Stimulated activated CD8-positive, alpha-beta memory T cell treated with anti-CD3 and anti-CD28 coated beads, Interleukin-4, amount 100 ng/mL, for 24 hours (primary cell): ENCODE data around the gene IL2RA.
A peak's percentile ranks its signal among the peaks of the same experiment; 100 is the strongest.
"Not testable (repeated sequence)": the region's sequence is repeated elsewhere in the genome, so short reads cannot be mapped to it uniquely, and the experiment has no call there.

Experiments used
- DNase-seq: peaks from one replicate; pipeline ENCODE4 v3.0.0-alpha.2; 2020; ENCODE audit warnings: low read depth

The IL2RA gene

DNA sequence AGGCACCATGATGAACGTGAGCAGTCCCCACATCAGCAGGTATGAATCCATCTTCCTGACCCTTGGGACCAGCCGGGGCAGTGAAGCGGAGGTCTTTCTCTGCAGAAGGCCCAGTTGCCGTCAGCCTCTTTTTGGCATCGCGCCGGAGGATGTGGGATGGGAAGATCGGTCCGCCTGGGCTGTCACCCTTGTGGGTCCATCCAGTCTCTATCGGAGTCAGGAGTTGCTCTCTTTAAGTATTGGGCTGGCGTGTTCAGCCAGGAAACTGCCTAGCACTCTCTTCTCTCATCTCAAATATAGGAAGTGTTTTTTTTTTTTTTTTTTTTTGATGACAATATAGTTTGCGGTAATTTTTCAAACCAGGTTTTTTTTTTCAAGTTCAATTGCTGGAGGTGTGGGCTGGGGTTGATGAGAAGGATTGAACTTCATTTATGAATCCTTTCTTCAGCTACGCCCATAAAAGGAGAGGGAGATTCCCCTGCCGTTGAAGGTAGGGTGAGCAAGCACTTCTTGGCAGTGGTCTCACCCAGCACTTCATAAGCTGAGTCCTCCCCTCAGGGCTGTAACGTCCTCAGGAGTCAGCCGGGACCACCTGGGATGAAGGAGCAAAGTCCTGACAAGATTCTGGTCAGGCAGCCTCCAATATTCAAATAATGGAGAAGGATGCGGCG, at the start of gene IL2RA:
Gene IL2RA (minus strand): TSS at position 267 of the 671 bp plus-strand sequence. CDS start 216 bp downstream, at position 51.
- peak; percentile 57 for DNase-seq

GRCh38 chr10:6110136-6110535, 48.0 kb upstream of the IL2RA start:
- DNase-seq, result no peak

DNA sequence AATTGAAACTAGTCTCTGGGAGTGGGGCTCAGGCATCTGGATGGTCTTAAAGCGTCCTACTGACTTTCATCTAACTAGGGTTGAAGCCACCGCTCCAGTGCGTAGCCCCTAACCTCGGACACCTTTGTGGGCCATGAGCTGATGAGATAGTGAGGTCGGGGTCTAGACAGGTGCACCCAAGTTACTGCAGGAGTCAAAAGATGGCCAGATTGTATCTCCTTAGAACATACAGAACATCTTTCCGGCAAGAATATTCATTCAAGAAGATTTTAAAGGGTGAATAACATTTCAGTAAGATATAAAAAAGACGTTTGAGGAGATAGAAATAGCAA, 47.2 kb upstream of the IL2RA start:
- no peak for DNase-seq

DNA sequence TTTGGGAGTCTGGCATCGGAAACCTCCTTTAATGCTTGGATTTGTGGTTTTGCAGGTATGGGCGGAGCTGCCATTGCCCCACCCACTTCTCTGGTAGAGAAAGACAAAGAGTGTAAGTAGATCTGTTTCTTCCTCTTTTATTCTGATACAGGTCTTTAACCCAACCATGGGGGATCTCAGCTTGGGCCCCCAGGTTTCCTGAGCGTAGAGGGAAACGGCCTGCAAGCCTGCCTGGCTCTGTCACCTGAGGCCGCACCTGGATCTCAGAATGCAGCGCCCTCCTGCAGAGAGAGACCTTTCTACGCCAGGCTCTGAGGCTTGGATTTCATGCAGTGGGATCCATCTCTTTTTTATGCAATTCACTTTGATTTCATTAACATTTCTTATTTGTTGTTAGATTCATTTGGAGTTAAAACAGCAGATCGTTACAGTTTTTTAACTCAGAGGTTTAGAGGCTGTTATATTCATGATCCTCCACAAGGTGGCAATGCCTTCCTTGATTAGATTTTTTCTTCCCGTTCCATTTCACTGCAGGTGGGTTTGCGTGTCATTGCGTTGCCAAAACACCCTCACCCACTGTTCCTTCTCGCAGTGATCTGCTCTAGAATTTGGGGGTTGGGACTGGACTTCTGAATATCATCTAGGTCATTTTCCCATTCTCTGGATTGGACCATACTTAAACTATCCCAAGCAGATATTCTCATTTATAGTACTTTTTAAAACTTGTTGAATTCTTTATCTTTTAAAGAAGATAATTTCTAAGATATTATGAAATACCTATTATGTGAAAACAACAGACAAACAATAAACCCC, 46.7 kb upstream of the IL2RA start:
- DNase-seq, result no peak

GRCh38 chr10:6108072-6108471, 45.9 kb upstream of the IL2RA start:
- DNase-seq, result no peak

DNA sequence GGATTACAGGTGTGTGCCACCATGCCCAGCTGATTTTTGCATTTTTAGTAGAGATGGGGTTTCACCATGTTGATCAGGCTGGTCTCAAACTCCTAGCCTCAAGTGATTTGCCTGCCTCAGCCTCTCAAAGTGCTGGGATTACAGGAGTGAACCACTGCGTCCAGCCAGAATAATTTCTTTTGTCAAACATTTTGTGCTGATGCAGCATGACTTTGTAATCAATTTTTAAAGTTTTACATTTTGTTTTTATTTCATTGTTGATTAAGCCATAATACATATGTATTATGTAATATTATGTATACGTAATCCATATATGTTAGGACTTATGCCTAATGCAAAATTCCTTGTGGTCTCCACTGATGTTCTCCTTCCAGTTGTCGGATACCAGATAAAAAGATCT, 45.4 kb upstream of the IL2RA start:
- DNase-seq, result not testable (repeated sequence)

DNA sequence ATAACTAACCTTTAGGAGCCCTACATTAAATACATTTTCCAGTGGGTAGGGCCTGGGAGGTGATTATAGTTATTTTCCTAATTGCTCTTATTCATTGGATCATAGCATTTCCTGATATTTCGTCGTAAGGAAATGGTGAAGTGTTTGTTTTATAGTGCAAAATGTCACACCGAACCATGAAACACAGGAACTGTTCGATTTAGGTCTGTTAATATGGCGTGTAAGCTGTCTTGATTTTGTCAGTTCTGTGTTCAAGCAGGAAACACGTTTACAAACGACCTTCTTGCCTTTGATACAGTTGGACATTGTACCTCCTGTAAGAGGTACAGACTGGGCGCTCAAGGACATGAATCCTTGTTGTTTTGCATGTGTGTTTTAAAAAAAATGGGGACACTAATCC, 41.4 kb upstream of the IL2RA start:
- DNase-seq, result no peak

GRCh38 chr10:6102128-6102527, 40.0 kb upstream of the IL2RA start:
- DNase-seq, result no peak

- DNase-seq, result no peak
Observed at GRCh38 chr10:6101181-6101580, 39.0 kb upstream of the IL2RA start.

- no peak for DNase-seq
Observed at GRCh38 chr10:6100370-6100769, 38.2 kb upstream of the IL2RA start.

- DNase-seq, result no peak
Observed at GRCh38 chr10:6098156-6098555, 36.0 kb upstream of the IL2RA start.

DNA sequence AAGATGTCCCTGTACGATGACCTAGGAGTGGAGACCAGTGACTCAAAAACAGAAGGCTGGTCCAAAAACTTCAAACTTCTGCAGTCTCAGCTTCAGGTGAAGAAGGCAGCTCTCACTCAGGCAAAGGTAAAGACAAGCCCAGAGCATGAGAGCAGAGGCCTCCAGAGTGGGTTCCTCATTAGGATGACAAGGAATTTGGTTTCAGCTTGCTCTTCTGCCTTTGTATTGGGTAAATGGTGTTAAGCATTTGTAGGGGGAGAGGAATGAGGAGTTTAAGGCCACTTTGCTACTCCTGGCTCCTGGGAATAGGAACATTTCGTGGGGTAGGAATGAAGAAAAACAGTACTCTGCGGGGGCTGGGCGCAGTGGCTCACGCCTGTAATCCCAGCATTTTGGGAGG, 34.9 kb upstream of the IL2RA start:
- no peak for DNase-seq

DNA sequence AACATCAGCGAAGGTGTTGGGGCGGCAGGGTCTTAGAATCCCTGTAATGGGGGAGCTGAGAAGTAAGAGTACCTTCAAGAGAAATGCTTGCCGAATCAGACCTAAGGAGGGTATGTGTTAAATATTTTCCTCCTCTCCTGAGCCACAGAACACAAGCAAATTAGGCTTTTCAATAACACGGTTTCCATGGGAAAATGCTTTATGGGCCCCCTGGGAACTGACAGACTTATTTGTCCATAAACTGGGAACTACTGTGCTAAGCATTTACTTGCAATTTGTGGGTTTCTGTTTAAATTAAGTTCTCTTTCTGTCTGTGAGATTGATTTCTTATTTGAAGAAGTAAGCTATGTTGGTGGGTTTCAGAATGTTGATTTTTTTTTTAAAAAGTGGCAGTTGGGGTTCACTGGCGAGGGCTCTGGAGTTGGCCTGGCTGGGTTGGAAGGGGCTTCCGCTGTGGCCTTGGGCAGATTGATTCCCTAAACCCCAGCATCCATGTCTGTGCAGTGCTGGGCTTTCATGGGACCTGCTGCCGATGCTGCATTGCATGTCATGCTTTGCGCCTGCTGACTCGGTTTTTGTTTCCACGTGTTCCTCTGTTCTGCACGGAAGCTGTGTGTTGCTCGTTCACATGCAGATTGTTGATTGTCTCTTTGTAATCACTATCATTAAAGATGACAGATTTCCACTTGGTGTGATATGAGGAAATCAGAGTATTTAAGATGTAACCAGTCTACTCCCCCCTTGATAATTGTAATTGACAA, 33.8 kb upstream of the IL2RA start:
- DNase-seq, result no peak

- DNase-seq, result no peak
Observed at GRCh38 chr10:6092731-6093130, 30.6 kb upstream of the IL2RA start.

GRCh38 chr10:6091630-6092029, 29.5 kb upstream of the IL2RA start:
- no peak for DNase-seq

- DNase-seq, result no peak
Observed at GRCh38 chr10:6089334-6090219, 27.4 kb upstream of the IL2RA start.

DNA sequence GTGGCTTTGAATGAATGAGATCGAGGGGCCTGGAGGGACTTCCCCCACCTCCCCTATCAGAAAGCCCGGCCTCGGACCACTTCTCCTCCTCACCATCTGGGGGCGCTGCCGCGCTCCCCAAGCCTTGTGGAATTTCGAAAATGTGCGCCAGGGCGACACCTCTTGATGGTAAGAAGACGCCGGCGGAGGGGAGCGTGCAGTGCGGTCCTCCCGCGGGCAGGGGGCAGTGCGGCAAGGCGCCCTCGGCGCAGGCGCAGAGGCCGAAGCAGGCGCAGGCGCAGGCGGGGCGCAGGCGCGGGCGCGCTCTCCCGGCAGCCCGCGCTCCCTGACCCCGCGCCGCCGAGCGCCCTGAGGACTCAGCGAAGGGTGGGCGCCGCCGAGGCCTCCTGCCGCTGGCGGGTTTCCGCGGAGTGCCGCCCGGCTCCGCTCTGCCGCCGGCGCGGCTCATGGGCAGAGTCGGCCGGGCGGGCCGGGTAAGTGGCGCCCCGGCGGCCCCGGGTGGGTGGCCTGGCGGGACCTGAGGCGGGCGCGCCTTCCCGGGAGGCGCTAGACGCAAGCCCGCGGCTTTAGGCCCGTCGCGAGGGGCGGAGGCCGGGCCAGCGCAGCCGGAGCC, 26.7 kb upstream of the IL2RA start, which contains the start of gene RBM17:
Gene RBM17 (plus strand): TSS at position 314 of the 613 bp plus-strand sequence. CDS start 8,032 bp downstream, outside the sequence.
- DNase-seq, result peak; percentile 94

- peak; percentile 84 for DNase-seq
Observed at GRCh38 chr10:6086375-6087233, 24.4 kb upstream of the IL2RA start.

DNA sequence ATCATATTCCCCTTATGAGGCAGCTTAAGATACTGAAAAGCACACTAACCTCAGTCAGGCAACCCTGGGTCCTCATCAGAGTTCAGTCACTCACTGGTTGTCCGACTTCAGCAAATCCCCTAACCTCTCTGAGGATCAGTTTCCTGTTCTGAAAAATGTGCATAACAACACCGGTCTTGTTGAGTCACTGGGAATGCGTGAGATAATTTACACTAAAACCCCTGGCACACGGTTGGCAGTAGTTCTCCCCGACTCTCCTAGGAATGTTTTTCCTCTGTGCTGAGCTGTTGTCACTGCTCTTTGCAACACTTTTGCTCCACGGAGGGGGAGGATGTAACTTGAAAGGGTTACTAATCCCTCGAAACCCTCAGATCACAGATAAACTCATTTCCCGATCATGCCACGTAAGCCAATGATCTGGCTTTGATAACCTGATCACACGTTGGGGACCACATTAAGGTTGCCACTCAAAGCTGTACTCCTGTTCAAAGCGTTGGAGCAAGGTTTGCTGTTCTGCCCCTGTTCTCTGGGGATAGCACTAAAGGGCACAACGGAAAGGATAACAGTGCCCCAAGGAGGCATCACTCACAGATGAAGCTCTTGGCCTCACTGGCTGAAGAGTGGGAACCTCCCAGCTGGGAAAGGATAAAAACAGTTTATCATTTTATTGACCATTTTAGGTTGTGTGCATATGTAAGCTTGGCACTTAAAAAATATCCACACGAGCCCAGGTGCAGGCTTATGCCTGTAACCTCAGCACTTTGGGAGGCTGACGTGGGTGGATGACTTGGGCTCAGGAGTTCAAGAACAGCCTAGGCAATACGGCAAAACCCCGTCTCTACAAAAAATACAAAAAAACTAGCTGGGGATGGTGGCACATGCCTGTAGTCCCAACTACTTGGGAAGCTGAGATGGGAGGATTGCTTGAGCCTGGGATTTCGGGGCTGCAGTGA, 21.6 kb upstream of the IL2RA start:
- DNase-seq, result no peak
